HG02588 (cell line): ENCODE measurements around the gene PLAU.
A peak's percentile ranks its signal among the peaks of the same experiment; 100 is the strongest.
"Not testable (repeated sequence)": the region's sequence is repeated elsewhere in the genome, so short reads cannot be mapped to it uniquely, and the experiment has no call there.

ENCODE experiments used
- ATAC-seq: cut with Tn5 transposase; IDR thresholded peaks from one replicate; pipeline ENCODE4 v1.9.1; 2021; ENCODE audit warnings: mild to moderate bottlenecking, moderate library complexity; ENCODE audit not compliant: unreplicated experiment

The PLAU gene

GRCh38 chr10:73895381-73895780 is 15.6 kb upstream of the PLAU start:
- not testable (repeated sequence) for ATAC-seq

GRCh38 chr10:73897693-73898092 is 13.2 kb upstream of the PLAU start:
- ATAC-seq, result no peak

GRCh38 chr10:73898730-73899410 is 12.1 kb upstream of the PLAU start:
- no peak for ATAC-seq

- ATAC-seq, result no peak
Measured at GRCh38 chr10:73899423-73899822, 11.5 kb upstream of the PLAU start.

GRCh38 chr10:73900064-73900463 is 10.9 kb upstream of the PLAU start:
- ATAC-seq, result no peak

GRCh38 chr10:73901261-73901660 is 9.7 kb upstream of the PLAU start:
- ATAC-seq, result no peak

GRCh38 chr10:73902351-73902750 is 8.6 kb upstream of the PLAU start:
- ATAC-seq, result no peak

GRCh38 chr10:73905256-73906020 is 5.5 kb upstream of the PLAU start:
- no peak for ATAC-seq

- ATAC-seq, result no peak
Measured at GRCh38 chr10:73906524-73907447, 4.1 kb upstream of the PLAU start.

- ATAC-seq, result no peak
Measured at GRCh38 chr10:73907841-73908517, 3.0 kb upstream of the PLAU start.

GRCh38 chr10:73908853-73909539 is 1.9 kb upstream of the PLAU start:
- ATAC-seq, result peak; percentile 52

GRCh38 chr10:73909540-73910115 is 1.3 kb upstream of the PLAU start:
- ATAC-seq, result no peak

GRCh38 chr10:73910401-73910763 is 550 bp upstream of the PLAU start:
- no peak for ATAC-seq

GRCh38 chr10:73911553-73912004 is 647 bp downstream of the PLAU start:
- ATAC-seq, result no peak

- ATAC-seq, result no peak
Measured at GRCh38 chr10:73914036-73914435, 3.1 kb downstream of the PLAU start.

GRCh38 chr10:73915206-73915851 is 4.4 kb downstream of the PLAU start:
- no peak for ATAC-seq

GRCh38 chr10:73916761-73917470 is 6.0 kb downstream of the PLAU start:
- peak; percentile 50 for ATAC-seq

- no peak for ATAC-seq
Measured at GRCh38 chr10:73917566-73918305, 6.8 kb downstream of the PLAU start.
